Mammary microvascular endothelial cell (primary cell): ENCODE measurements around the gene SYCN. TPM values are rescaled to one million over a fixed set of nuclear protein-coding genes. Genes with fewer than 3 reads are reported as not detected.

Experiments used
- total RNA-seq: library from RNA; depleted of rRNA; stranded (reverse); fragments of >200 nt; gene quantifications from 2 replicates; pipeline ENCODE4 v1.2.3, GENCODE V29; 2015

The SYCN gene
- not detected in 2 replicates for total RNA-seq

GRCh38 chr19:39203372-39204341, at the start of gene SYCN:
TSS of gene SYCN (minus strand) at chr19:39204263. CDS start at chr19:39204254, 9 bp downstream.

GRCh38 chr19:39248806-39249205, 44.7 kb upstream of the SYCN start, which contains the start of gene IFNL4:
TSS of gene IFNL4 (minus strand) at chr19:39248856.

GRCh38 chr19:39244410-39245100, 40.5 kb upstream of the SYCN start, which contains the start of gene IFNL3:
TSS of gene IFNL3 (minus strand) at chr19:39245006. CDS start at chr19:39244967, 39 bp downstream.

GRCh38 chr19:39196860-39197562, 7.1 kb downstream of the SYCN start, which contains the start of gene NCCRP1:
TSS of gene NCCRP1 (plus strand) at chr19:39196964. CDS start at chr19:39196983, 19 bp downstream.

Other genes with a start within 250 kb of the SYCN start
- 2.1 and 6.5 TPM in 2 replicates for gene FBXO17, start 228.5 kb downstream of the SYCN start, total RNA-seq
- 0.34 and 2.7 TPM in 2 replicates for gene FBXO27, start 171.7 kb downstream of the SYCN start, total RNA-seq
- gene ACP7, start 119.9 kb downstream of the SYCN start, total RNA-seq: 0.10 and 0.33 TPM in 2 replicates
- 10.0 and 16.9 TPM in 2 replicates for gene PAK4, start 78.5 kb downstream of the SYCN start, total RNA-seq
- gene NCCRP1, start 7.3 kb downstream of the SYCN start, total RNA-seq: 0.15 TPM in 1 of 2 replicates, not detected in the other
- not detected in 2 replicates for gene IFNL3, start 40.7 kb upstream of the SYCN start, total RNA-seq
- not detected in 2 replicates for gene IFNL4, start 44.6 kb upstream of the SYCN start, total RNA-seq
- gene IFNL2, start 64.1 kb upstream of the SYCN start, total RNA-seq: not detected in 2 replicates
- not detected in 2 replicates for gene IFNL1, start 92.1 kb upstream of the SYCN start, total RNA-seq
- 0.25 and 0.47 TPM in 2 replicates for gene LRFN1, start 116.6 kb upstream of the SYCN start, total RNA-seq
- gene GMFG, start 131.8 kb upstream of the SYCN start, total RNA-seq: 85.3 and 115 TPM in 2 replicates
- gene SAMD4B, start 138.2 kb upstream of the SYCN start, total RNA-seq: 40.3 and 43.9 TPM in 2 replicates
- gene PAF1, start 186.8 kb upstream of the SYCN start, total RNA-seq: 39.4 and 49.1 TPM in 2 replicates
- 19.3 and 25.0 TPM in 2 replicates for gene MED29, start 187.1 kb upstream of the SYCN start, total RNA-seq
- 17.3 and 17.5 TPM in 2 replicates for gene ZFP36, start 202.6 kb upstream of the SYCN start, total RNA-seq
- 8.9 and 16.5 TPM in 2 replicates for gene PLEKHG2, start 208.4 kb upstream of the SYCN start, total RNA-seq
- gene RPS16, start 231.7 kb upstream of the SYCN start, total RNA-seq: 1,349 and 1,363 TPM in 2 replicates
- 72.3 and 79.9 TPM in 2 replicates for gene SUPT5H, start 241.3 kb upstream of the SYCN start, total RNA-seq